GM23338 (cell line): Measurements from ENCODE around the gene PCSK7. TPM values are rescaled to one million over a fixed set of nuclear protein-coding genes. Genes with fewer than 3 reads are reported as not detected.

Source experiments
- ATAC-seq: fragments of 200-7000 bp; cut with Tn5 transposase; 3 replicates; pipeline ENCODE4 v1.9.1; 2020
- DNase-seq: peaks from one replicate; pipeline ENCODE4 v3.0.0-alpha.2; 2015; ENCODE audit warnings: low spot score
- H2AFZ ChIP-seq: fragments of 200-600 bp; sonication (generic); 2 replicates; pipeline ENCODE4 v1.8.0; 2016; ENCODE audit warnings: antibody characterized with exemption, mild to moderate bottlenecking, moderate library complexity
- H3F3A ChIP-seq: fragments of 200-600 bp; sonication (generic); replicated peaks from 2 replicates; pipeline ENCODE4 v1.8.0; 2017; ENCODE audit warnings: antibody characterized with exemption, mixed run types, low read depth
- H3K27ac ChIP-seq: fragments of 200-600 bp; sonication (generic); 2 replicates; pipeline ENCODE4 v1.6.1; 2016; ENCODE audit warnings: low read depth
- H3K27me3 ChIP-seq: fragments of 200-600 bp; sonication (generic); 2 replicates; pipeline ENCODE4 v1.8.0; 2016; ENCODE audit warnings: mild to moderate bottlenecking, mixed run types, moderate library complexity; ENCODE audit not compliant: insufficient read depth
- H3K36me3 ChIP-seq: fragments of 200-600 bp; sonication (generic); 2 replicates; pipeline ENCODE4 v1.8.0; 2016; ENCODE audit warnings: mild to moderate bottlenecking; ENCODE audit not compliant: insufficient read depth
- H3K4me1 ChIP-seq: fragments of 200-600 bp; sonication (generic); 2 replicates; pipeline ENCODE4 v1.8.0; 2016; ENCODE audit warnings: mild to moderate bottlenecking, moderate library complexity; ENCODE audit not compliant: insufficient read depth
- H3K4me2 ChIP-seq: fragments of 200-600 bp; sonication (generic); 2 replicates; pipeline ENCODE4 v1.7.1; 2017; ENCODE audit warnings: mixed run types
- H3K4me3 ChIP-seq: fragments of 200-600 bp; sonication (generic); 2 replicates; pipeline ENCODE4 v1.6.1; 2016; ENCODE audit warnings: mixed run types
- H3K79me2 ChIP-seq: fragments of 200-600 bp; sonication (generic); replicated peaks from 2 replicates; pipeline ENCODE4 v1.8.0; 2017; ENCODE audit warnings: mild to moderate bottlenecking; ENCODE audit not compliant: insufficient read depth
- H3K9me2 ChIP-seq: fragments of 200-600 bp; sonication (generic); 2 replicates; pipeline ENCODE4 v1.8.0; 2017; ENCODE audit not compliant: insufficient read depth
- H4K20me1 ChIP-seq: fragments of 200-600 bp; sonication (generic); replicated peaks from 2 replicates; pipeline ENCODE4 v1.8.0; 2017; ENCODE audit warnings: mild to moderate bottlenecking; ENCODE audit not compliant: insufficient read depth
- H3K27ac Mint-ChIP-seq: 2 replicates; pipeline ENCODE4 v1.8.0; 2020; ENCODE audit warnings: inconsistent platforms, mild to moderate bottlenecking, moderate library complexity, mixed read lengths
- H3K27me3 Mint-ChIP-seq: 3 replicates; pipeline ENCODE4 v1.8.0; 2022; ENCODE audit warnings: low read depth, mild to moderate bottlenecking, moderate library complexity, mixed read lengths, inconsistent platforms; ENCODE audit not compliant: insufficient read depth, poor library complexity
- H3K36me3 Mint-ChIP-seq: 3 replicates; pipeline ENCODE4 v1.8.0; 2021; ENCODE audit warnings: low read depth, mild to moderate bottlenecking, inconsistent platforms, moderate library complexity, mixed read lengths
- H3K4me1 Mint-ChIP-seq: 3 replicates; pipeline ENCODE4 v1.8.0; 2020; ENCODE audit warnings: mild to moderate bottlenecking, inconsistent platforms, mixed read lengths
- H3K4me3 Mint-ChIP-seq: 3 replicates; pipeline ENCODE4 v1.8.0; 2021; ENCODE audit warnings: moderate library complexity, mild to moderate bottlenecking, inconsistent platforms, mixed read lengths
- H3K9me3 Mint-ChIP-seq: 3 replicates; pipeline ENCODE4 v1.8.0; 2020; ENCODE audit warnings: moderate library complexity, mild to moderate bottlenecking, inconsistent platforms, mixed read lengths
- CREB1 ChIP-seq: fragments of 250-450 bp; sonication (Bioruptor Pico); IDR thresholded peaks from 2 replicates; pipeline ENCODE4 v1.5.0; 2020; ENCODE audit warnings: low read depth, mild to moderate bottlenecking, moderate library complexity
- CTCF ChIP-seq, 2 experiments: fragments of 200-600 bp in 1 of 2; sonication (generic) in 1 of 2; conservative IDR thresholded peaks; 2 replicates each; pipeline versions ENCODE4 v1.5.1 to v1.6.1; 2016 to 2017; ENCODE audit warnings: antibody characterized with exemption in 2 of 2, low read depth in 2 of 2, mild to moderate bottlenecking in 2 of 2, moderate library complexity in 1 of 2
- ETS1 ChIP-seq: IDR thresholded peaks from 2 replicates; pipeline ENCODE4 v1.6.1; 2016; ENCODE audit warnings: antibody characterized with exemption
- EZH2 ChIP-seq: fragments of 200-600 bp; sonication (generic); IDR thresholded peaks from one replicate; pipeline ENCODE4 v1.8.0; 2017; ENCODE audit warnings: antibody characterized with exemption, mild to moderate bottlenecking, low read depth; ENCODE audit not compliant: unreplicated experiment
- EZH2phosphoT487 ChIP-seq: fragments of 200-600 bp; sonication (generic); IDR thresholded peaks from one replicate; pipeline ENCODE4 v1.8.1; 2018; ENCODE audit warnings: antibody characterized with exemption; ENCODE audit not compliant: unreplicated experiment
- JUNB ChIP-seq: IDR thresholded peaks from one replicate; pipeline ENCODE4 v1.6.1; 2016; ENCODE audit warnings: antibody characterized with exemption; ENCODE audit not compliant: unreplicated experiment
- NANOG ChIP-seq: IDR thresholded peaks from 2 replicates; pipeline ENCODE4 v1.6.1; 2016; ENCODE audit warnings: antibody characterized with exemption, borderline replicate concordance
- POLR2AphosphoS5 ChIP-seq: IDR thresholded peaks from 2 replicates; pipeline ENCODE4 v1.6.1; 2016; ENCODE audit warnings: antibody characterized with exemption, low read depth
- REST ChIP-seq: IDR thresholded peaks from one replicate; pipeline ENCODE4 v1.6.1; 2018; ENCODE audit warnings: antibody characterized with exemption; ENCODE audit not compliant: unreplicated experiment
- STAT1 ChIP-seq: IDR thresholded peaks from one replicate; pipeline ENCODE4 v1.6.1; 2016; ENCODE audit warnings: antibody characterized with exemption; ENCODE audit not compliant: unreplicated experiment
- ZNF114 ChIP-seq: fragments of 250-450 bp; sonication (Bioruptor Pico); IDR thresholded peaks from 2 replicates; pipeline ENCODE4 v1.5.0; 2020; ENCODE audit warnings: mild to moderate bottlenecking, moderate library complexity
- ZNF331 ChIP-seq: fragments of 250-450 bp; sonication (Bioruptor Pico); IDR thresholded peaks from 2 replicates; pipeline ENCODE4 v1.5.0; 2020; ENCODE audit warnings: low read depth, mild to moderate bottlenecking, moderate library complexity
- ZNF462 ChIP-seq: fragments of 250-450 bp; sonication (Bioruptor Pico); IDR thresholded peaks from 2 replicates; pipeline ENCODE4 v1.5.0; 2020; ENCODE audit warnings: mild to moderate bottlenecking, moderate library complexity
- polyA plus RNA-seq: library from polyadenylated mRNA; unstranded; fragments of >200 nt; fragmentation: Nextera tagmentation; extraction: Ambion mirVana; gene quantifications from 2 replicates; pipeline ENCODE4 v1.2.1, GENCODE V29; 2016
- total RNA-seq: library from RNA; depleted of rRNA; stranded (reverse); fragments of >200 nt; shearing (Covaris generic); gene quantifications from 2 replicates; pipeline ENCODE4 v1.2.3, GENCODE V29; 2014

The PCSK7 gene
- total and polyA plus RNA-seq, 2 experiments from 2014 or later, result 12.4 to 46.4 TPM

- H3K36me3 Mint-ChIP-seq, result peaks cover 6% of the 10 kb centered on the region; the same call in 2 of the 3 replicates
- no peak overlapping the region for H3K4me2 ChIP-seq
- no peaks in the 10 kb centered on the region for H3K9me3 Mint-ChIP-seq
- H3K4me3 ChIP-seq, result no peak overlapping the region
- H3K27me3 ChIP-seq, result peaks cover 9% of the 10 kb centered on the region
- H3K4me1 Mint-ChIP-seq, result peaks cover 9% of the 10 kb centered on the region
- H3K9me2 ChIP-seq, result no peaks in the 10 kb centered on the region
- no peaks in the 10 kb centered on the region for H3K27me3 Mint-ChIP-seq
- no peak for DNase-seq
- no peaks in the 10 kb centered on the region for H3K36me3 ChIP-seq
- TF ChIP-seq EZH2phosphoT487, result no peak
- no peak for TF ChIP-seq JUNB
- TF ChIP-seq CTCF (conservative IDR thresholded peaks at IDR 0.05; ENCODE audit: low read depth in 2 of 2), result no peak
- TF ChIP-seq ZNF462 (CRISPR knock-in tag), result no peak
- TF ChIP-seq ETS1, result no peak
- no peak for TF ChIP-seq CREB1 (CRISPR knock-in tag)
- no peak for TF ChIP-seq ZNF114
- TF ChIP-seq NANOG, result no peak
- no peak for TF ChIP-seq POLR2AphosphoS5
- no peak for TF ChIP-seq STAT1
- no peak for TF ChIP-seq ZNF331 (CRISPR knock-in tag)
- no peak for TF ChIP-seq EZH2
- TF ChIP-seq REST, result no peak
- H4K20me1 ChIP-seq, result peaks cover 19% of the 10 kb centered on the region; the same call in 1 of the 2 replicates
- H2AFZ ChIP-seq, result no peak overlapping the region
- H3K4me1 ChIP-seq, result no peaks in the 10 kb centered on the region
- no peak overlapping the region for H3K27ac ChIP-seq
- H3K79me2 ChIP-seq, result no peaks in the 10 kb centered on the region
- no peak overlapping the region for H3K4me3 Mint-ChIP-seq
- no peaks in the 10 kb centered on the region for H3F3A ChIP-seq
- no peak for ATAC-seq
- H3K27ac Mint-ChIP-seq, result no peak overlapping the region
These were observed 39.3 kb upstream of the PCSK7 start for GRCh38 chr11:117271208-117271607.
